Stimulated activated CD8-positive, alpha-beta memory T cell treated with anti-CD3 and anti-CD28 coated beads, Interleukin-2, amount 100 ng/mL, for 48 hours (primary cell): ENCODE measurements around the gene SHROOM3.

ENCODE experiments used
- DNase-seq, 2 donors: peaks; one replicate each; pipeline ENCODE4 v3.0.0-alpha.2; 2020; ENCODE audit warnings: low read depth in 2 of 2

SHROOM3 gene

DNA sequence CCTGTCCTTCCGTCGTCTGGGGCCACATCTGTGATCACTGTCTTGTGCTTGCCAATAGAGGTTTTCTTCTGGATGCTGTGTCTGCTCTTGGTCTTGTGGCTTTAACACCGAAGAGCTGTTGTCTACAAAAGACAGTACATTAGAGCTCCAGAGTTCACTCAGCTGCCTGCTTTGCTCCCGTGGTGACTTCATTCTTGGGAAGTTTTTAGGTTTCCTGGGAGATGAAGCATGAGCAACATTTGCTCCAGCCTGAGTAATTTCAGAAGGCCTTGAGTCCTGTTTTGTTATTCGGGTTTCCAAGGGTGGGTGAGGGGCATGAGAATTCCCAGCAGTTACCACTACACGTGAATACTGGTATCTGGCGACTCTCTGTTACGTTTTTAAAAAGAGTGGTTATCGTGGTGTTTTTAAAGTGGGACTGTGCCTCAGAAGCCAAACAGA is 189.2 kb downstream of the SHROOM3 start:
- no peak for DNase-seq

DNA sequence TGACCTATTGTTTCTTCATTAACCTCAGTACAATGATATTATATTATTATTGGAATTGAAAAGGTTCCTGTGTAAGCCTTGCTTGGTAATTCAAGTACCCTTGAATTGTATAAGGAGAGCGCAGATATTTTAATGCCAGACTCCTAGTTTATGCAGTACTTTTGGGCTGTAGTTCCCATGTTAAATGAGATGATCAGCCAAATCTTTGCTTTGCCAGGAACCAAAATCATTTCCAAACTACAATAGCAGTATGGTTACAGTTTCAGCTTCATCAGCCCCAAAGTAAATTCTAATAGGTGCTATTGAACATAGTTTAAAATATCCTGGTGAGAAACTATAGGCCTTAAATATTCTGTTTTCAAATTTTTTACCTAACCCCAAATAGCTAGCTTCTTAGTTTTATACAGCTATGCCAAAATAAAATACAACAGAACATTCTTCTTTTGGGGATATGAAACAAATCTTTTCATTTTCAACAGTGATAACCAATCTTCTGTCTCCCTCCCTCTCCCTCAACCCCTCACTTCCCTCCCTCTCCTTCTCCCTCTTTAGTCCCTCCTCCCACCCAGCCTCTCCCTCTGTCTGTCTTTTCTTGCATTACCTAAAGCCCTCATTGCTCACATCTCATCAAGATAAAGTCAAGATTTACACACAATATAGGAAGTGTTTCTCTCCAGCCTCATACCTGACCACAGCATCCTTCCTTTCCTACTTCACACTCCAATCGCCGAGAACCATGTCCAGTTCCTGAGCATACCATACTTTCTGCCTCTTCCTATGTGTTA is 190.1 kb downstream of the SHROOM3 start:
- no peak for DNase-seq

DNA sequence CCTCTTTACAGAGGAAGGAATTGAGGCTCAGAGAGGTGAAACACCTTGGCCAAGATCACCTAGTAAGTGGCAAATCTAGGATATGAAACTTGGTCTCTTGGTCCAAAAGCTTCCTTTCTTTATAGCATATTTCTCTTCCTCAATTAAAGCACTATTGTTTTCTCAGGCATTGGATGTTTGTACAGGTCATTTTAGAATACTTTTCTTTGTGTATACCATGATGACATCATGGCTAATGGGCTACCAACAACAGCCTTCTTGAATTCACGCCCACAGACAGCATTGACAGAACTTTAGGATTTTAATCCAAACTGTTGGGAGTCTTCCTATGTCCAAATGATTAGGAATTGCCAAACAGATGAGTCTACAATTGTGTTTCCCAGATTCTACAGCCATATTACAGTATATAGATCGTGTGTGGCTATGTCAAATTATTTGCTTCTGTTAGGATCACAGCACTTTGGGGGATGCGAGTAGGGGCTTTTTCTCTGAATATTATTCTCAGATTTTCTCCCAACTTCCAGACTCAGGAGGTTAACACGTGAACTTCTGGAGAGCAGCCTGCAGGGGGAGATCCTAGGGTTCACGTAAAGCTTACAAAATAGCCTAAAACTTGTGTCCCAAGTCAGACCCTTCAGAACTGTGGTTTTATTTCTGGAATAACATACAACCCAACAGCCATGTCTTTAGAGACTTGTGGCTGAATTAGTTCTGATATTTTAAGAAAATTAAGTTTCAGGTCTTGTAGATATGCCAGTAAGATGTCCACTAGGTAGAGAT is 191.8 kb downstream of the SHROOM3 start:
- DNase-seq, result no peak

DNA sequence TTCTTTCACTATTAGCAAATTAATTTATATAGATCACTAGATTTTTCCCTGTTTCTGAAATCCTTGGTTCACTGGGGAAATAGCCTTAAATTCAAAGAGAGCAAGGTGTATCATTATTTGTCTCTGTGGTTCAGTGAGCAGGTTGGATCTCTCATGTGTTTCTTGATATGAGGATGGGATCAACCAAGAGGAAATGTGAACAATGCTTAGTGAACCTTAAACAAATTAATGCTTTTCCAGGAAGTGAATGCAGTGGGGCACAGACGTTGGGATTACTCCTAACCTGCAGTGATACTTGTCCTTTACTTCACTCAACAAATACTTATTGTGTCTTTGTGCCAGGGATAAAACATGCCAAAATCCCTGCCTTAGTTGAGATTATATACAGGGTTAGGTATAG is 193.2 kb downstream of the SHROOM3 start:
- no peak for DNase-seq

DNA sequence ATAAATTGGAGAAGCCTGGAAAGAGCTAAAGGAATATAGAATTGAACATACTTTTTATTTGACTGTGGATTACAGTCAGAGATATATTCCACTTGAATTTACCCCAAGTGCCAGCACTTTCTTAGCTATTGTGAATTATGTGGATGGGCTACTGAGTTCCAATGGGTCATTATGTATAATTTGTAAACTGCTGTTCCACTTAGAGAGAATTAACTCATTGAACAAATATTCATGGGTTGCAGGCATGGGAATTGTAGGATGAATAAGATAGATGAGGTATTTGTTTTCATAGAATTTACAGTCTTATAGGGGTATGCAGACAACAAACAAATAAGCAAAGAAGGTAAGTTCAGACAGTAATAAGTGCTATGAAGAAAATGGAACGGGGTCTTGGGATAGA is 195.7 kb downstream of the SHROOM3 start:
- no peak for DNase-seq

DNA sequence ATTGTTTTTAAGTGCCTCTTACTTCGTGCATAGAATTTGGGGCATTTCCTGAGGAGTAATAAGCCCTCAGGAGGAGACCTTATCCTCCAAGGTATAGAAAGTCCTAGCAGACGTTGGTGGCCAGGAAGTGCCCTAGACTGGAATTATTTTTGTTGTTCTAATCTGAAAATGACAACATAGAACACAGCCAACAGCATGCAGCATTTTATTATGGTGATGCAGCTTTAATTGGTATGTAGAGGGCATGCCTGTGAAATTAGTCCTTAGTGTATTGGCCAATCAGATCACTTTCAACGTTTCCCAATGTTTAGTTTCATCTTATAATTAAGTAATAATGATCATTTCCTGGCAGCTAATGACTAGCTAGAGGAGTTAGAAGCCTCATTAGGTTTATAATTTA is 199.2 kb downstream of the SHROOM3 start:
- no peak for DNase-seq

DNA sequence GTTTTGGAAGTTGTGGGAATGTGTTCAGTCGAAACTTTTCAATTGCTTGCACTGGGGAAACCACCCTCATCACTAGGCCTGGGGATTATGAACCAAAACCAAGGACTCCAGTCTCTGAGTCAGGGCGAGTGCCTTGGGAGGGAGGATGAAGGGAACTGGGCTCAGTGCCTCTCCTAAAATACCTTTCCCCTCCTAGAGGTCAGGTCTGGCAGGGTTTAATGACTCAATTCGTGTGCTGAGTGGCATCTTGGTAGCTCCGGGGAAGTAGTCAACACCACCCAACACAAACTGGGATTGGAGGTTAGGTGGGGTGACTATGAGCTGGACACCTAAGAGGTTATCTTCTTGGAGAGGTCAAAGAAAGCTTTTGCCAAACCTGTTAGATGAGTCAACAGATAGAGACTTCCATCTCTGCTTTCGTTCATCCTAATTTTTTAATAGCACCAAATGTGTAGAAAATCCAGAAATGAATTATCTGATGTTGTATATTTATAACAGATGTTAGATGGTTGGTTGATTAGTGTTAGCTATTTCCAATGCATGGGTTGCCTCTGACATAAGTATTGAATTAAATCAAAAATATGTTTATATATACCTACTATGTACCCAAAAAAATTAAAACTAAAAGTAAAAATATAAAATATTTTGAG is 202.8 kb downstream of the SHROOM3 start:
- no peak for DNase-seq

DNA sequence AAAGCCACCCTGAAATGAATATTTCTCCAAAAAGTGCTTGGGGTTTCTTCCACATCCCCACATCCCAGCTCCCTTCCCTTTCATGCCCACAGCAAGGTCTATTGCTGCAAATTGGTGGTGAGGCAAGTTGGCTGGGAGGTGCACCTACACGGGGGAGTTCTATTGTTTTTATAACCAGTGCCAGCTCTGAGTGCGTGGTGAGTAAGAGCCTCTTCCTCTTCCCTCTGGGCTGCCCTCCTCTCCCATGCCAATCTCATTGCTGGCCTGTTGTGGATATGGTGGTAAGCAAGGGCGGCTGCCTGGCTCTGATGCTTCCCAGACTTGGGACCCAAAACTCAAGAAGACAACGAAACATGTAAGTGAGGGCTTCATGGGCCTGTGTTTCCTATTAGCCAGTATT is 204.3 kb downstream of the SHROOM3 start:
- DNase-seq, result no peak

DNA sequence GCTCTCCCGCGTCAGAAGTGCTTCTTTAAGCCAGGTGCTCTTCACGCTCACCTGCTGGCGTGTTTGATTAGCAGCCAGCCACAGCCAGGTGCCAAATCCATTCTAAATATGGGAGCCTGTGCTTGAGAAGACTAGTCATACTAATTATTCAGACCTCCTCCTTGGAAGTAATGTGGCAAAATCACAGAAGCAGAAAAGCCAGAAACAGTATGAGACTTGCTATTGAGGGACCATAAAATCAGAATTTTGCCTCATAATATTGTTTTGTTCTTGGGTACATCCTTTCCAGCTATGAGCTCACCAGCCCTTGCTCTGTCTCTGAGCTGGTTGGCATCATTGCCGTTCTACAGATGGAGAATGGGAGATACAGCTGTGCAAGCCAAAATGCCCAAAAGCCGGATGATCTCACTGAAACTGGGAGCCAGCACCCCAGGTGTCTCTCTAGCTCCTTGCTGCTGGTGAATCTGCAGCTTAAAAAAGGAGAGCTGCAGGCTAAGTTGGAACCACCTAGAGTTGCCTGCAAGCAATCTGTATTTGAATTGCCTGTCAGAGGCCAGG is 205.4 kb downstream of the SHROOM3 start:
- no peak for DNase-seq

DNA sequence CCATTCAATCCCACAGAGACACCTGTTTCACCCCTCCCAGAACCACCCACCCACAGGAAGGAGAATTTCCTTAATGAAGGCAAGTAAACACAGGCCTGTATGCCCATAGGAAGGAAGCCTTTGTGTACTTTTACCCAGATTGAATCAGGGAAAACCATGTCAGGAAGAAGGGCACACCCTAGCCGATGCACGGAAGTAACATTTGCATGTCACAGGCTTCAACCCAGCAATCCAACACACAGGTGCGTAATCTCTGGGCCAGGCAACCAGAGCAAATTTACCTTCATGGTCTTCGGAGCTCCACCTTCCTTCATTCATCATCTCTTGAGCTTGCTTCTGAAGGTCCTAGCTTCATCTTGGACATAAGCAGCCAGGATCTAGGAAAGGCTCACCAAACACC is 206.3 kb downstream of the SHROOM3 start:
- DNase-seq, result no peak

DNA sequence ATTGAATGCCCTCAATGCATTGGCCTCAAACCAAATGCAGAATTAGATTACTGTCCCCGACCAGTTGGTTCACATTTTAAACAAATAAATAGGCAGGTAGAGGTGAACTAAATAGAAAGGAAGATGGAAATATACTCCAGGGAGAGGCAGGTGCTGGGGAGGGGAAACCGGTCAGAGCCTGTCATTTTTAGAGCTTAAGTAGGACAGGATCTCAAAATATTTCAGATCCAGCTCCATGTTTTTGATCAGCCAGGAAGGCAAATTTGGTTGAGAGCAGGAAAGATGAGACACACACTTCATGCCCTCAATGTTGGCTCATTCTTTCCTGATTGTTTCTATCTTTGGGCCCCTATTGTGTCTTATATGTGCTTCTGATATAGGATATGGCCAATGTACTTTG is 206.7 kb downstream of the SHROOM3 start:
- no peak for DNase-seq

DNA sequence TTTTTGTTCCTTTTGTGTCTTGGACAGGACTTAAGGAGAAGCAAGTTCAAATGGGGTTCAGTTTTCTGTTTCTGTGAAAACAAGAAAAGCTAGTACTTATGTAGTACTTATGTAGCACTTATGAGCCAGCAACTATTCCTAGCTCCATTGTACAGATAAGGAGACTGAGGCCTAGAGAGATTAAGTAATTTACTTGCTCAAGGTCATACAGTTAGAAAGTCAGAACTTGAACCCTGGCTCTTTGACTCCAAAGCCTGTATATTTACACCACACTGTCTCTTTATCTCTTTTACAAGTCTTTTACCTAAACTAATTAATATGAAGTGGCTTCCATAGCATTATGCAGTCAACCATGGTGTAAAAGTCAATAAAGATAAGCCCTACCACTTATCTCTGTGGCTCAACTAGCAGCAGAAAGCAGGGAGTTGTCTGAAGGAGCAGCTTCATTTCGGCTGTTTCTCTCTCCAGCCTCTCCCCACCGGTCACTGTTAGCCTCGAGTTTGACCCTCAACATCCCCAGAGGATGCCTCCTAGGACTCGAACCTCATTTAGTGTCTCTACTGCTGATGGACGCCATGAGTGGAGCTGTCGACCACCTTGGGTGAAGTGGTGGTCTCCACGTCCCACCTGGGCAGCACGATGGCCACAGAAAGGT is 209.9 kb downstream of the SHROOM3 start:
- DNase-seq, result no peak

DNA sequence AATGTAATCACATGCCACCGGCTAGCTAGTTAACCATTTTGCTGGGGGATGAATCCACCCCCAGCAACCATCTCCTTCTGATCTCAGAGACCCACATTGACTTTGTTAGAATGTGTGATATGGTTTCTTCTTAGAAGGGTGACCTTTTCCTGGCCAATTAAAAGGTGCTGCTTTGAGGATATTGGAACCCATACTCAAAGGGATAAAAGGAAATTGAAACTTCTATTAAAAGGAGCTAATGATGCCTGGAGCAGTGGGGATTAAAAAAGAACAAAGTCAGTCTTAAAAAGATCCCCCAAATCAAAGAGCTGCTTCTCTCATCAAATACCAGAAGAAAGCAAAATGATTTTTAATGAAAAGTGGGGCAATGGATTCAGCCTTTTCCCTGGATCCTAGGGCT is 214.1 kb downstream of the SHROOM3 start:
- DNase-seq, result no peak

DNA sequence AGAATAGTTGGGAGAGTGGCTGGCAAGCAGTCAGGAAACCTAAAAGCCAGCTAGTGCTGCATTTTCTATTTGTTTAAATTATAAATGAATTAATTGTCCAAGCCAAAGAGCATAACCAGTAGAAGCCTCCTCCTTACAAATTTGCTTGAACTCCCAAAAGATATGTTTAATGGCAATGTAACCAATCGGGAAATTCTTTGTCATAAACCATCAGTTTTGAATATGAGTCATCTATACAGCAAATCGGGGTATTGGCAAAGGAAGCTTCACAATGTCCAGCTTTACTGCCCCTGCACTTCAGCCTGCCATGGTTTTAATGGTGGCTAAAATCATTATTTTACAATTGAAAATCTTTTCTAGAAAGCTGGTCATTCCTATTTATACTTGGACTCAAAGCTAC is 216.6 kb downstream of the SHROOM3 start:
- no peak for DNase-seq

DNA sequence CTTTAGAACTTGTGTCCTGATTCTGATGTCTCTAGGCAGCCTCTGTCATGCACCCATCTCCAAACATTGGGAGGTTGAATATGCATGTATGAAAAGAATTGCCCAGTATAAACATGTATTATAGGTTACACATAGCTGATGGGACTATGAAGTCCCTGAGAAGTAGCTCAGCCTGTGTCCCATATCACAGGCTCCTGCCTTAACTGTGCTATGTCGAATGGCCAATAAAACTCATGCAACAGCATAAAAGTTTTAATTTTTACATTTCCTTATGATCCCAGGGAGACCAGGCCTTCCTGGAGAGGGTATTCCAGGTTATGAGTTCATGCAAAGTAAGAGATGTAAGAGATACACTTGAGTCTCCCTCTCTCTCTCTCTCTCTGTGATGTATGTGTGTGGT is 217.4 kb downstream of the SHROOM3 start:
- no peak for DNase-seq

DNA sequence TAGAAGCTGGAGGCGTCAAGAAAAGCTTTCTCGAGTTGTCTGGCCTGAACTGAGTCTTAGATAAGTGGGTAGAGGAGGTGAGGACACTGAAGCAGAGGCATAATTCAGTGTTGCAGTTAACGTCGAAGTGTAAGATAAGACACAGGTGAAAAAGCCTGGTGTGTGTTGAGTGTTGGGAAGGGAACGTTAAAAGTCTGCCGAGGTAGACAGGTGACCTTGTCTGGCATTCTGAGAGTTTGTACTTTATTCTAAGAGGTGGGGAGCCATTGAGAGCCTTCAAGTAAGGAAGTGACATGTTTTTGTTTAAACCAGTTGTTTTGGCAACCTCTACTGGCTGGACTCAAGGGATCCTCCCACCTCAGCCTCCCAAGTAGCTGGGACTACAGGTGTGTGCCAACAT is 219.1 kb downstream of the SHROOM3 start:
- DNase-seq, result no peak

DNA sequence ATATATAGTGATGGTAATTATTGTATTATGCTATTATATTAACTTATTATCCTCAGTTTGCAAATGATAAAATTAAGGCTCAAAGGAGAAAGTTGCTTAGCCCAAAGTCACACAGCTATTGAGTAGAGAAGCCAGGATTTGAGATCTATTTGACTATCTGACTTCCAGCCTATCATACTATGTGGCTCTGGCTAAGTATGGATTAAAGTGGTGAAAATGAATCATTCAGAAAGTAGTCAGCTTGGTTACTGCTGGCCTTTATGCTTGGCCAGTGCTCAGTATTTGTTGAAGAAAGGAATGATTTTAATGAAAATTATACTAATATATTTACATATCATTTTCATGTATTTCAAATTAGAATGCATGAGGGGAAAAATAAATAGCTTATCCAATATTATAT is 219.8 kb downstream of the SHROOM3 start:
- no peak for DNase-seq

DNA sequence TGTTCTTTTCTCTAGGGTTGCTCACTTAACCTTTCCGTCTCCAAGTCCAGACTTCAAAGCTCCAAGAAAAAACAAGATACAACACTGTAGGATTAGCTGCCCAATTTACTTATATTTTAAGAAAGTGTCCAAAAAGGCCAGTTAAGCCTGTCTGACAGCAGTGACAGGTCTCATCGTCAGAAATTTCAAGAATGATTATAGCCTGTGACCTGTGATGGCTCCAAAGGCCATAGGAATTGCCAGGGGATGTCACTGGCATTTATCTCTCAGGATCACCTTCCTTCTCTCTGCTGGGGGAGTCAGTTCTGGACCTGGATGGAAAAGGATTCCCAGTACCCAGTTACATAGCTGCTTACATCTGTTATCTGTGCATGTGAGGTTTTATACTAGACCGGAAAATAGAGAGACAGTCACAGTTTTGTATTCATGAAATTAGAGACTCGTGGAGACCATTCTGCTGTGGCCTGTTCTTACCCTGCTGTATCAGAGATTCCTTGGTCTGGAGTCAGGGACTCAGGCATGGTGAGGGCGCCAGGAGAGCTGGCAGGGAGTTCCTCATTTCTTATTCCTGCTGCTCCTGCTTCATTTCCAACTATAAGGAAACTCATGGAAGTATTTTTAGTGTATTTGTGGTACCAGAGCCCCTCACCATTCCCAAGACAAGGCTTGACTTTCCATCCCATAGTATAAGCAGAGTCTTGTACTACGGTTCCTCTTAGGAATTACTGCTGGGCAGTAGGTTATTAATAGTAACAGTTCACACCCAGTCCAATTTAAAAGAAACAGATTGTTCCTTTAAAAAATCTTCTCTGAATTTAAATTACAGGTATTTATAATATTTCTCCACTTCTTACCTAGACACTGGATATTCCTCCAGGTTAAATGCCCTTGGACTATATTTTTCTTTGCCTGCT is 220.8 kb downstream of the SHROOM3 start:
- no peak for DNase-seq

DNA sequence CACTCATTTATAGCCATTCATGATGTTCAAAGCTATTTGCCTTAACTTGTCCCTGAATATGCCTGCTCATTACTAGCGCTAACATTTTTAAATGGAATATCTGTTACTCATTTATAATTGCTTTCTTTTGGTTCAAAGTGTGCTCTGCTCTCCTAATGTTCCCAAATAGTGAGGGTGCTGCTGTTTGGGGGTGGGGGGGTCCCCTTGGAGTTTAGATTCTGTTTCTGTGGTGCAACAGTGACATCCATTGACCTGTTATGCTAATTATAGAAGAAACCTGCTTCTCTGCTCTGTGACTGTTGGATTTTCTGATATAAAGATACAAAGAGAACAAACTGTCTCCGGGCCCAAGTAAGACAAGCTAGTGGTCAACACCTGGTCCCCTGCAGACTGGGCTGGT is 222.4 kb downstream of the SHROOM3 start:
- DNase-seq, result no peak

DNA sequence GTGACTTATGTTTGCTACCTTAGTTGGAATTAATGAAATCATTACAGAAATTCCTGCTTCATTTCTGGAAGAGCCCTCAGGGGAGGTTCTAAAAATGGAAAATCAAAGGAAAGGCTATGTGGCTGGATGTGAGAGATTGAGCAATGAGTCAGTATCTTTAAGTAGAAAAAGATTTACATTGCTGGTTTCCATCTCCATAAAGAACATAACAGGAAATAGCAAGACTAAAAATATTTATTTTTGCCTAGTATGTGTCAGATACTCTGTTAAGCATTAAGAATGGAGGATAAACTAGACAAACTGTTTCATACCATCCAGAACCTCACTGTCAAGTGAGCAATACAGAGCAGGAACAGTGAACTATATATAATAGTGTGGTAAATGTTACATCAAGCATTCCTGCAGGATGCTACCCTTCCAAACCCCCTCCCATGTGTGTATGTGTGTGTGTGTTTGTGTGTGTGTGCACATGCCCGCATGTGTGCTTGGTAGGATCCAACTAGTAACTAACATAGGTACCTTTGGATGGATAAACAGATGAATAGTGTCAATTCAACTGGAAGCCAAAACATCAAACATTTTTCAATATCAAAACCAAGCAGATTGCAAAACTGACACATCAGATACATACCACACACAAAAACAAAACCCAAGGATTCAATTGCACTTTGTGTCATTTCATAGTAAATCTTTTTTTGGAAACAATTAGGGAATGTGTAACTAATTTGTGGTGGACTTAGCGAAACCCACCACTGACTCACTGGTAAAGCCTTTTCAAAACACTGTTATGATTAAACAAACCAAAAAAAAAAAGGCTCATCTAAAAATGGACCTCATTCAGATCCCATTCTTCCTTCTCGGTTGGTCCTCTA is 223.4 kb downstream of the SHROOM3 start:
- no peak for DNase-seq
